Upper lobe of right lung (tissue), 1 donor: Measurements from ENCODE around the gene ZBTB18. TPM values are rescaled to one million over a fixed set of nuclear protein-coding genes. Genes with fewer than 3 reads are reported as not detected.

Experiments
- ATAC-seq: fragments of 200-7000 bp; cut with Tn5 transposase; one replicate; pipeline ENCODE4 v1.9.1; 2020; ENCODE audit warnings: mild to moderate bottlenecking, moderate library complexity
- DNase-seq: peaks from one replicate; pipeline ENCODE4 v3.0.0-alpha.2; 2020
- H3K27ac ChIP-seq: fragments of 200-600 bp; one replicate; pipeline ENCODE4 v1.8.0; 2022
- H3K27me3 ChIP-seq: fragments of 200-600 bp; one replicate; pipeline ENCODE4 v1.8.0; 2022; ENCODE audit warnings: mild to moderate bottlenecking
- H3K36me3 ChIP-seq: fragments of 200-600 bp; one replicate; pipeline ENCODE4 v1.8.0; 2022
- H3K4me1 ChIP-seq: fragments of 200-600 bp; one replicate; pipeline ENCODE4 v1.8.0; 2022
- H3K4me3 ChIP-seq: fragments of 200-600 bp; one replicate; pipeline ENCODE4 v1.8.0; 2022; ENCODE audit warnings: mild to moderate bottlenecking
- H3K9me3 ChIP-seq: fragments of 200-600 bp; one replicate; pipeline ENCODE4 v1.8.0; 2022
- CTCF ChIP-seq: fragments of 200-600 bp; IDR thresholded peaks from one replicate; pipeline ENCODE4 v1.8.0; 2022; ENCODE audit warnings: antibody characterized with exemption
- intact Hi-C: fragments of 100-400 bp; cut with DNase I; formaldehyde crosslinking; loops from one replicate; pipeline ENCODE4 v1.11.0; 2022
- total RNA-seq: library from RNA; stranded (reverse); fragmentation: NEBNext Ultra II Directional; extraction: Animal tissue kit (Norgen Biotek cat#: 25700); gene quantifications from one replicate; pipeline ENCODE4 v1.2.1, GENCODE V29; 2021
- donor health status: DM: no; HTN: yes; CAD: no; lungs with severe emphysema.

Gene ZBTB18
- total RNA-seq, 1 donor from 2014 or later, result 21.7 TPM

- TF ChIP-seq CTCF, result no peak
Measured at GRCh38 chr1:244085891-244086290, 34.8 kb downstream of the ZBTB18 start.

GRCh38 chr1:244087021-244087560, 36.0 kb downstream of the ZBTB18 start:
- peaks cover 3% of the 10 kb centered on the region for H3K9me3 ChIP-seq
- H3K27ac ChIP-seq, result no peak overlapping the region
- no peaks in the 10 kb centered on the region for H3K4me1 ChIP-seq
- TF ChIP-seq CTCF, result no peak
- intact Hi-C loops, result no loop called here
- no peaks in the 10 kb centered on the region for H3K36me3 ChIP-seq
- ATAC-seq (no peak), DNase-seq (no peak)
- no peak overlapping the region for H3K4me3 ChIP-seq
- no peaks in the 10 kb centered on the region for H3K27me3 ChIP-seq

More at GRCh38 chr1:244085891-244086290, 34.8 kb downstream of the ZBTB18 start:
- DNase-seq, result no peak
- Histone ChIP-seq H3K4me1 (no peaks in the 10 kb centered on the region), H3K27me3 (no peaks in the 10 kb centered on the region), H3K9me3 (peaks cover 3% of the 10 kb centered on the region), H3K36me3 (no peaks in the 10 kb centered on the region), H3K27ac (no peak overlapping the region), H3K4me3 (no peak overlapping the region)
- ATAC-seq, result no peak
- intact Hi-C loops, result no loop called here

GRCh38 chr1:244087611-244088010, 36.5 kb downstream of the ZBTB18 start:
- Histone ChIP-seq H3K27ac (no peak overlapping the region), H3K9me3 (peaks cover 3% of the 10 kb centered on the region), H3K36me3 (no peaks in the 10 kb centered on the region), H3K4me3 (no peak overlapping the region), H3K4me1 (no peaks in the 10 kb centered on the region), H3K27me3 (no peaks in the 10 kb centered on the region)
- ATAC-seq (no peak), DNase-seq (no peak)
- intact Hi-C loops, result no loop called here
- TF ChIP-seq CTCF, result no peak

- H3K9me3 ChIP-seq, result peaks cover 3% of the 10 kb centered on the region
- no peaks in the 10 kb centered on the region for H3K4me1 ChIP-seq
- no peak for DNase-seq
- H3K27ac ChIP-seq, result no peak overlapping the region
- no peaks in the 10 kb centered on the region for H3K36me3 ChIP-seq
- no peaks in the 10 kb centered on the region for H3K27me3 ChIP-seq
- no peak for TF ChIP-seq CTCF
- intact Hi-C loops, result no loop called here
- no peak for ATAC-seq
- no peak overlapping the region for H3K4me3 ChIP-seq
Measured at GRCh38 chr1:244088161-244088560, 37.1 kb downstream of the ZBTB18 start.

- no peaks in the 10 kb centered on the region for H3K36me3 ChIP-seq
- TF ChIP-seq CTCF, result no peak
- no peaks in the 10 kb centered on the region for H3K27me3 ChIP-seq
- no peak overlapping the region for H3K27ac ChIP-seq
- DNase-seq (no peak), ATAC-seq (no peak)
- intact Hi-C loops, result no loop called here
- no peak overlapping the region for H3K4me3 ChIP-seq
- H3K9me3 ChIP-seq, result peaks cover 3% of the 10 kb centered on the region
- no peaks in the 10 kb centered on the region for H3K4me1 ChIP-seq
Measured at GRCh38 chr1:244089561-244089960, 38.5 kb downstream of the ZBTB18 start.

GRCh38 chr1:244090645-244091044, 39.6 kb downstream of the ZBTB18 start:
- Histone ChIP-seq H3K27me3 (no peaks in the 10 kb centered on the region), H3K27ac (no peak overlapping the region), H3K4me1 (no peaks in the 10 kb centered on the region), H3K36me3 (no peaks in the 10 kb centered on the region), H3K9me3 (peaks cover 3% of the 10 kb centered on the region), H3K4me3 (no peak overlapping the region)
- DNase-seq (no peak), ATAC-seq (no peak)
- TF ChIP-seq CTCF, result no peak
- intact Hi-C loops, result no loop called here
